DND-41 (cell line): ENCODE data around the gene TUBGCP3.
"Not testable (repeated sequence)": the region's sequence is repeated elsewhere in the genome, so short reads cannot be mapped to it uniquely, and the experiment has no call there.

Experiments
- ATAC-seq: fragments of 200-7000 bp; cut with Tn5 transposase; 3 replicates; pipeline ENCODE4 v1.9.1; 2021; ENCODE audit warnings: low read depth; ENCODE audit not compliant: insufficient read depth
- DNase-seq: peaks from one replicate; pipeline ENCODE4 v3.0.0-alpha.2; 2020
- H2AFZ ChIP-seq: 2 replicates; pipeline ENCODE4 v1.6.0; 2012; ENCODE audit warnings: low read depth, low read length
- H3K27ac ChIP-seq: 2 replicates; pipeline ENCODE4 v1.5.1; 2012; ENCODE audit warnings: low read length, inconsistent platforms
- H3K27me3 ChIP-seq: fragments of 200-600 bp; sonication (generic); 2 replicates; pipeline ENCODE4 v1.6.0; 2012; ENCODE audit warnings: low read length, mild to moderate bottlenecking, inconsistent platforms; ENCODE audit not compliant: insufficient read depth, poor library complexity
- H3K36me3 ChIP-seq: 2 replicates; pipeline ENCODE4 v1.5.1; 2012; ENCODE audit warnings: low read length, inconsistent platforms; ENCODE audit not compliant: insufficient read depth
- H3K4me1 ChIP-seq: 2 replicates; pipeline ENCODE4 v1.5.1; 2012; ENCODE audit warnings: mild to moderate bottlenecking, low read length; ENCODE audit not compliant: insufficient read depth
- H3K4me2 ChIP-seq: 2 replicates; pipeline ENCODE4 v1.6.0; 2012; ENCODE audit warnings: mild to moderate bottlenecking, moderate library complexity, low read length, inconsistent platforms; ENCODE audit not compliant: insufficient read depth
- H3K4me3 ChIP-seq, 2 experiments: fragments of 200-600 bp in 1 of 2; shearing (Covaris generic) in 1 of 2; 2 replicates each; pipeline ENCODE4 v1.5.1; 2012 to 2016; ENCODE audit warnings: inconsistent platforms in 2 of 2, low read length in 2 of 2, mild to moderate bottlenecking in 2 of 2, low read depth in 1 of 2, moderate library complexity in 1 of 2
- H3K79me2 ChIP-seq: 2 replicates; pipeline ENCODE4 v1.6.0; 2012; ENCODE audit warnings: low read length, inconsistent platforms; ENCODE audit not compliant: insufficient read depth
- H3K9ac ChIP-seq: 2 replicates; pipeline ENCODE4 v1.6.0; 2012; ENCODE audit warnings: low read depth, mild to moderate bottlenecking, inconsistent platforms, low read length, moderate library complexity
- H3K9me3 ChIP-seq: 2 replicates; pipeline ENCODE4 v1.5.1; 2012; ENCODE audit warnings: low read length, moderate library complexity, mild to moderate bottlenecking, inconsistent platforms; ENCODE audit not compliant: insufficient read depth, severe bottlenecking
- H4K20me1 ChIP-seq: 2 replicates; pipeline ENCODE4 v1.6.0; 2012; ENCODE audit warnings: low read length; ENCODE audit not compliant: insufficient read depth
- EZH2 ChIP-seq: IDR thresholded peaks from 3 replicates; pipeline ENCODE4 v1.6.1; 2012; ENCODE audit warnings: borderline replicate concordance, low read depth, mild to moderate bottlenecking, moderate library complexity, low read length, inconsistent platforms; ENCODE audit not compliant: severe bottlenecking
- TF ChIP-seq, protein P1 (sequence below): IDR thresholded peaks from 2 replicates; pipeline ENCODE4 v1.5.1; 2012; ENCODE audit warnings: borderline replicate concordance, low read length, moderate library complexity, mild to moderate bottlenecking; ENCODE audit not compliant: poor library complexity, severe bottlenecking; ENCODE audit errors: extremely low read depth

Gene TUBGCP3

GRCh38 chr13:112558696-112559418, 29.1 kb downstream of the TUBGCP3 start:
- H2AFZ ChIP-seq = no peak overlapping the region
- ATAC-seq (no peak), DNase-seq (no peak)
- no peak overlapping the region for H3K9ac ChIP-seq
- H3K4me3 ChIP-seq = no peak overlapping the region
- no peak overlapping the region for H3K4me2 ChIP-seq
- peaks cover 48% of the 10 kb centered on the region for H4K20me1 ChIP-seq
- no peaks in the 10 kb centered on the region for H3K27me3 ChIP-seq
- peaks cover 62% of the 10 kb centered on the region for H3K79me2 ChIP-seq
- no peak for TF ChIP-seq EZH2
- TF ChIP-seq, protein P1, sequence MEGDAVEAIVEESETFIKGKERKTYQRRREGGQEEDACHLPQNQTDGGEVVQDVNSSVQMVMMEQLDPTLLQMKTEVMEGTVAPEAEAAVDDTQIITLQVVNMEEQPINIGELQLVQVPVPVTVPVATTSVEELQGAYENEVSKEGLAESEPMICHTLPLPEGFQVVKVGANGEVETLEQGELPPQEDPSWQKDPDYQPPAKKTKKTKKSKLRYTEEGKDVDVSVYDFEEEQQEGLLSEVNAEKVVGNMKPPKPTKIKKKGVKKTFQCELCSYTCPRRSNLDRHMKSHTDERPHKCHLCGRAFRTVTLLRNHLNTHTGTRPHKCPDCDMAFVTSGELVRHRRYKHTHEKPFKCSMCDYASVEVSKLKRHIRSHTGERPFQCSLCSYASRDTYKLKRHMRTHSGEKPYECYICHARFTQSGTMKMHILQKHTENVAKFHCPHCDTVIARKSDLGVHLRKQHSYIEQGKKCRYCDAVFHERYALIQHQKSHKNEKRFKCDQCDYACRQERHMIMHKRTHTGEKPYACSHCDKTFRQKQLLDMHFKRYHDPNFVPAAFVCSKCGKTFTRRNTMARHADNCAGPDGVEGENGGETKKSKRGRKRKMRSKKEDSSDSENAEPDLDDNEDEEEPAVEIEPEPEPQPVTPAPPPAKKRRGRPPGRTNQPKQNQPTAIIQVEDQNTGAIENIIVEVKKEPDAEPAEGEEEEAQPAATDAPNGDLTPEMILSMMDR = no peak
- H3K4me1 ChIP-seq = no peaks in the 10 kb centered on the region
- no peak overlapping the region for H3K27ac ChIP-seq
- H3K36me3 ChIP-seq = peaks cover 89% of the 10 kb centered on the region
- H3K9me3 ChIP-seq = no peaks in the 10 kb centered on the region

- Histone ChIP-seq H3K36me3 (peaks cover 92% of the 10 kb centered on the region), H3K4me1 (no peaks in the 10 kb centered on the region)
These were observed 31.4 kb downstream of the TUBGCP3 start for GRCh38 chr13:112556600-112556999.

DNA sequence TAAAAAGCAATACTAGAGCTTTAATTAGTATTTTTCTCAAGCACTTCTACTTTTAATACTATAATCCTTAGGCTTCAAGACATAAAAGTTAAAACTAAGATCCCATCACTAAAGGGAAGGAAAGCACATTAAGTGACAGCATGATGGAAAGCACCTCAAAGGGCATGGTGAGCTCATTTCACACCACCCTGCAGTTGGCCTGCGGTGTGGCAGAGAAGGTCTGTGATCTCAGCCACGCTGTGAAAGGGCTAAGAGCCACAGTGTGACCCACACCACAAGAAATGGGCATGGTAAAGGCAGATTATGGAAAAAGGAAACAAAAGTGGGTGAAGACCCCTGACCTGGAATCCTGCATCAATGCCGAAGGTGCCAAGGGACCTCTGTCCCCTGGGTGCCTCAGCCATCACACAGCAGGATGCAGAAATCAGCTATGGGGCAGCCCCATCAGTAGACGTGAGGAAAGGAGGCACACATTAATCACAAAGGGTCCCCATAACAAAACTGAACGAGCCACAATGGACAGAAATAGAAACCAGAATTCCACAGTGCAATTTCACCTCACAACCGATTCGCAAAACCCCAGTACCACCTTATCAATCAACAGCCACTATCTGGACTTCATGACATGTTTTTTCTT, 33.6 kb downstream of the TUBGCP3 start:
- H3K36me3 ChIP-seq = peaks cover 97% of the 10 kb centered on the region
- no peak for ATAC-seq
- peaks cover 29% of the 10 kb centered on the region for H3K79me2 ChIP-seq

More at GRCh38 chr13:112556600-112556999, 31.4 kb downstream of the TUBGCP3 start:
- Histone ChIP-seq H3K4me3 (no peak overlapping the region), H3K9ac (no peak overlapping the region), H3K27ac (no peak overlapping the region), H3K4me2 (no peak overlapping the region), H3K79me2 (peaks cover 45% of the 10 kb centered on the region), H3K9me3 (no peaks in the 10 kb centered on the region), H4K20me1 (peaks cover 41% of the 10 kb centered on the region), H3K27me3 (no peaks in the 10 kb centered on the region), H2AFZ (no peak overlapping the region)
- DNase-seq (no peak), ATAC-seq (no peak)
- TF ChIP-seq, protein P1 = no peak
- TF ChIP-seq EZH2 = no peak

GRCh38 chr13:112548975-112549374, 39.0 kb downstream of the TUBGCP3 start:
- H3K27me3 ChIP-seq, H3K4me2 ChIP-seq, H3K27ac ChIP-seq, H3K9ac ChIP-seq, H3K4me1 ChIP-seq, DNase-seq, H2AFZ ChIP-seq, ATAC-seq, H3K79me2 ChIP-seq, H3K9me3 ChIP-seq, H3K4me3 ChIP-seq: not testable (repeated sequence)
- H4K20me1 ChIP-seq = peaks cover 18% of the 10 kb centered on the region
- H3K36me3 ChIP-seq = peaks cover 80% of the 10 kb centered on the region

More for the DNA sequence above, 33.6 kb downstream of the TUBGCP3 start:
- H3K9me3 ChIP-seq = no peaks in the 10 kb centered on the region
- H3K4me1 ChIP-seq = no peaks in the 10 kb centered on the region
- no peak overlapping the region for H2AFZ ChIP-seq
- DNase-seq = no peak
- H3K27ac ChIP-seq = no peak overlapping the region
- no peak overlapping the region for H3K4me3 ChIP-seq
- H3K27me3 ChIP-seq = no peaks in the 10 kb centered on the region
- peaks cover 25% of the 10 kb centered on the region for H4K20me1 ChIP-seq
- no peak for TF ChIP-seq EZH2
- TF ChIP-seq, protein P1 = no peak
- H3K9ac ChIP-seq = no peak overlapping the region
- H3K4me2 ChIP-seq = no peak overlapping the region
